ENCODE results near the gene UNC13B.

The UNC13B gene

DNA sequence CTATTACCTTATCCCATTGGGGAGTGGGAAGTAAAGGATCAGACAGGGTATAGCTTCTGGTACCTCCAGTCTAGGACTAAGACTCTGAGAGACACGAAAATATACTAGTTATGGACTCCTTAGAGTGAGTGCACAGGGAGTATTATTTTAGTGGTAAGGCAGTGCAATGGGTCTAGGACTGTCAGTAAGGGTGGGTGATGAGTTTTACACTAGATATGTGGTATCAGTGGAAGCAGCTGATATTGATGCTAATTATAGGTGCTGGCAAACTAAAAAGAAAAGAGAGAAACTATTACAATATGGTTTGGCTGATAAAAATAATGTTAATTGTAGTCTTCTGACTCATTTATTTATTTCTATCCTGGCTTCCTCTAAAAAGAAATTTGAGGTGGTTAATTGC, 118.6 kb downstream of the UNC13B start:
- no peak for DNase-seq

GRCh38 chr9:35285731-35286130, 123.9 kb downstream of the UNC13B start:
- DNase-seq: no peak

DNA sequence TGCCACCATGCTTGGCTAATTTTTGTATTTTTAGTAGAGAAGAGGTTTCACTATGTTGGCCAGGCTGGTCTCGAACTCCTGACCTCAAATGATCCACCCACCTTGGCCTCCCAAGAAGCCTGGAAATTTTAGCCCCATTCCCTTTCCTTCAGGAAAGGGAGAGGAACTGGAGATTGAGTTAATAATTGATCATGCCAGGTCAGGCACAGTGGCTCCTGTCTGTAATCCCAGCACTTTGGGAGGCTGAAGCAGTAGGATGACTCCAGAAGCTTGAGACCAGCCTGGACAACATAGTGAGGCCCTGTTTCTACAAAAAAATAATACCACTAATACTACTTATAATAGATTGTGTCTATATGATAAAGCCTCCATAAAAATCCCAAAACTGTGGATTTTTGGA, 124.6 kb downstream of the UNC13B start:
- no peak for DNase-seq

GRCh38 chr9:35287987-35288632, 126.3 kb downstream of the UNC13B start:
- no peak for DNase-seq

- no peak for DNase-seq
Observed at GRCh38 chr9:35288778-35289177, 127.0 kb downstream of the UNC13B start.

GRCh38 chr9:35293376-35293964, 131.7 kb downstream of the UNC13B start:
- no peak for DNase-seq

- no peak for DNase-seq
Observed at GRCh38 chr9:35294066-35294465, 132.3 kb downstream of the UNC13B start.

GRCh38 chr9:35294556-35294955, 132.7 kb downstream of the UNC13B start:
- peak; percentile 56 for DNase-seq

DNA sequence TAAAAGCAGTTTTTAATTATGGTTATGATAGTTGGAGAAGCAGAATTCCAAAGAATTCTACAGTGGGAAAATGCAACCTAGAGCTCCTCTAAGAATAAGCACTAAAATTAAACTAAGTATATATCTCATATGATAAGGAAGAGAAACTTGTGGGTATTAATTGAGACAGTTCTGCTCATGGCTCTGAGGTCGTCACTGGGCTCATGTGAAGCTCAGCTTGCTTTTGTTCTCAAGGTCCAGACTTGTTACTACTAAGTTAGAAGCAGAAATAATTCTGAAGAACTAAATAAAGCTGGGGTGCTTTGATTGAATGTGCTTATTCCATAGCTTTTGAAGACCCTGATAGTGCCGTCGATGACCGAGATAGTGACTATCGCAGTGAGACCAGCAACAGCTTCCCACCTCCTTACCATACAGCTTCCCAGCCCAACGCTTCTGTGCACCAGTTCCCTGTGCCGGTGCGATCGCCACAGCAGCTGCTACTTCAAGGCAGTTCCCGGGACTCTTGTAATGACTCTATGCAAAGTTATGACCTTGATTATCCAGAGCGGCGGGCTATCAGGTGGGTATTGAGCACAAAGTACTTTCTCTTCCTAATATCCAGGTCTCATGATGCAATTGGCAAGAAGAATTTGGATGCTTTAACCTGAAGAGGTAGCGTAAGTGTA, 133.7 kb downstream of the UNC13B start:
- DNase-seq: peak; percentile 48

GRCh38 chr9:35303567-35303966, 141.8 kb downstream of the UNC13B start:
- no peak for DNase-seq

DNA sequence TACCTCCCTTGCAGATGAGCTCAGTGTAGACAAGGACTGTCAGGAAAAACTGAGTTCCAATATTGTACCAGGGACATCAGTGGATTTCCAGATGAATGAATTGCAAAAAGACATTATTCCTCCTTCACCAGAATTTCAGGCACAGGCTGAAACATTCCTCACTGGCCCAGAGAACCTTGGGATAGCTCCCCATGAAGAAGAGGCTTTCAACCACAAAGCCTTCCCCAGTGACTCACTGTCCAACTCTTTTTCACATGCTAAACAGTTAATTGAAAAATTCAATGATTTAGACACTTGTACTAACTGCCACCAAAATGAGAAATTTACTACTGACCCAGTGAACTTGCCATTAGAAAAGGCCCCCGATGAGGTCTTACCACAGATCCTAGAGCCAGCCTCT, 144.5 kb downstream of the UNC13B start:
- no peak for DNase-seq

DNA sequence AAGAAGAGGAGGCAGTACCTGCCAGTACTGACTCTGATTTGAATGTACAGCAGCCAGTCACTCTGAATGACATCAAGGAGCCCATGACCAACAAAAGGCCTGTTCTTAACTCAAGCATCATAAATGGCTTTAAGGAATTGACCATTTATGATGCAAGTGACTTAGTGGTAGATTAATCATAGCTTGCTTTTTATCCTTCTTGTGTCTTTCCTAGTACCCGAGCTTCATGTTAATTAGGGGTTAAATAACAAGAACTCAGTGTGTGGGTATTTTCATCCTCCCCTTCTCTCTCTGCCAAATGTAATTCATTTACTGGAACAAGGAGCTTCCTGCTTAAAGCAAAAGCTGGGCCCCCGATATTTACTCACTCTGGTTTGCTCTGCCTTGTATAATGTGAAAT, 146.5 kb downstream of the UNC13B start:
- DNase-seq: no peak

- no peak for DNase-seq
Observed at GRCh38 chr9:35311891-35312639, 150.3 kb downstream of the UNC13B start.

DNA sequence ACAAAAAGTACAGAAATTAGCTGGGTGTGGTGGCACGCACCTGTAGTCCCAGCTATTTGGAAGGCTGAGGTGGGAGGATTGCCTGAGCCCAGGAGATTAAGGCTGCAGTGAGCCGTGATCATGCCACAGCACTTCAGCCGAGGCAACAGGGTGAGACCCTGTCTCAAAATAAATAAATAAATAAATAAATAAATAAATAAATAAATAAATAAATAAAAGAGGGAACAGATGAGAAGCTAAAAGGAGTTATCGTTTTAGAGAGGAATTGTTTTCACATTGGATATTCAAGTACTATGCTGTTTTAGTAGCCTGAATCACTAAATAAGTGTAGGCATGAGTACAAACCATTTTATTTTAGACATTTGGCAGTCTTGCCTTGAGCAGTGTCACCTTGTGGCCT, 151.7 kb downstream of the UNC13B start:
- DNase-seq: no peak

- DNase-seq: no peak
Observed at GRCh38 chr9:35313916-35314315, 152.1 kb downstream of the UNC13B start.

DNA sequence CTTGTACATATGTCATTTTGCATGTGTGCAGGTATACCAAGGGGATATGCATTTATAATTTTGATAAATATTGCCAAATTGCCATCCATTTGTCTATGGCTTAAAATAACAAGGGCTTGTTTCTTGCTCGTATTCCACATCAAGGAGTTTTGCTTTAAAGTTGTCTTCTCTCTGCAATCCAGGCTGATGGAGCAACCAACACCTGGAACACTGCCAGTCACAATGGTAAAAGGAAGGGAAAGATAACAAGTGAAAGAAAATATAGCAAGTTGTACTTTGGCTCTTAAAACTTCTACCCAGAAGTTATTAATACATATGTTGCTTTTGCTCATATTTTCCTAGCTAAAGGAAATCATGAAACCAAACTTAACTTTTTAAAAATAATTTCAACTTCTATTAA, 156.9 kb downstream of the UNC13B start:
- no peak for DNase-seq

DNA sequence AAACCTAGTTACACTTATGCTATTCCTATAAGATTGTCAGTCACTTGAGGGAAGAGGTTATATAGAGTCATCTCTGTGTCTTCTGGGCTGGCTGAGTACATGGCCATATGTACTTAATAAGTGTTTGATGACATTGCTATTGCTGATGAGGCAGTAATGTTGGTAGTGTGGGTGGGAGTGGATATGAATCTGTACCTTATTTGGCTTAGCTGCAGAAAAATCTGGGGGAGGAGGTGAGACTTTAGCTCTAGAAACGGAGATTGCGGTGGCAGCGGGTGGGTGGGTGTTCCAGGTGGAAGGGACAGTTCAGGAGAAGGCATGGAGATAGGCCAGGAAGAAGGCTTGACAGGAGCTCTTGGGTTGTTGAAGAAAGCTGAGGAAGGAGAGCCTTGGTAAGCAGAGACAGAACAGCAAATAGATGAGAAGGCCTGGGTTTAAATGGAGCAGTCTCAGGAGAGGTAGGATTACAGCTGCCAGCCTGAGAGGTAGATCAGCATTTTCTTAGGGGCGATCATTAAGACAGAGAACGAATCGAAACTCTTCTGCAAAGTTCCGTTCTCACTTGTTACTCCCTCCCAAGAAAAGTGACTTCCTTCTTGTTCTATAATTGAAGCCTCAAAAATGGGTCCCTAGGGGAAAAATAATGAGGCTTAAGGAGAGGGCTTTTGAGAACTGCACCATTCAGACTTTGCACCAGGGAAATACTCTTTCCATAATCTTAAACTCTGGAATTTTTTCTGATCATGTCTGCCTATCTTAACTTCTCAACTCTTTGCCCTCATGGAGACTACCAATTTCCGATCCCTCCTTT, 160.5 kb downstream of the UNC13B start:
- no peak for DNase-seq

GRCh38 chr9:35324966-35325365, 163.2 kb downstream of the UNC13B start:
- no peak for DNase-seq

- no peak for DNase-seq
Observed at GRCh38 chr9:35333551-35333950, 171.7 kb downstream of the UNC13B start.

- DNase-seq: no peak
Observed at GRCh38 chr9:35335164-35335563, 173.4 kb downstream of the UNC13B start.

GRCh38 chr9:35338086-35338485, 176.3 kb downstream of the UNC13B start:
- no peak for DNase-seq

DNA sequence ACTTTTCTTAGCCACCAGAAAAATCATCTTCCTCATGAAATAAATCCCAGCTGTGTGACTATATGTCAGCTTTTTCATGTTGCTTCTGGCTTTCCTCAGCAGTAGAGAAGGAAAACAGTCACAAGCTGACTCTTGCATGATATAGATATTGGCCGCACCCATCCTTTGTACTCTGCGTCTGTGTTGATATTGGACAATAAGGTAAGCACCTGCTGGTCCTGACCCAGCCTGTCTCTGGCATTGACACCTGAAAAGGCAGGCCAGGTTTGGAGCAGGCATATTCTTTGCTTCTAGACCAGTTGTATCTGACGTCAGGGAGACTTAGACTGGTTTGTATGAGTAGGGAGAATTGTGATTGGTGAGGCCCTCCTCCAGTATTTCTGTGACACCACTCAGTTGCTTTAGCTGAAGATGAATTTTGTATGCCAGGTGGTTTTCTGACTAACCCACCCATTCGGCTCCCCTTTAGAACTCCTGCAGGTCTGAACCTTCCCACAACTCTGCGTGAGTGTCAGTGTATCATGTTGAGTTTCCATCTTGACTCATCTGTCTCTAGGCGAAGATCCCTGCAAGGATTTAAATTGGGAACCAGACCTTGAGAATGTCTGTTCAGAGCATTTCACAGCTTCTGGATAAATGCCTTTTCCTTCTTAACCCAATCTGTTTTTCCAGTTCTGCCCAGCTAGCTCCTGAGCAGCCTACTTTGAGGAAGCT, 176.9 kb downstream of the UNC13B start:
- DNase-seq: no peak

All from inflammatory macrophage treated with lipopolysaccharide for 4 hours (primary cell).